Endothelial cell of umbilical vein (primary cell): ENCODE results near the gene SH3D19. TPM values are rescaled to one million over a fixed set of nuclear protein-coding genes. Genes with fewer than 3 reads are reported as not detected.

ENCODE experiments used
- BruUV-seq: library from RNA; stranded (reverse); fragments of 400-500 nt; replicated peaks from 2 replicates; lab custom pipeline; 2021; lab: Mats Ljungman, UMichigan
- CTCF ChIA-PET: fragments of 300-600, 350-600 bp; sonication (Branson Sonifier 250); formaldehyde crosslinking; loops from one replicate; lab custom pipeline; 2021; ENCODE audit warnings: antibody characterized with exemption, inconsistent platforms; lab: Charles Lee
- POLR2A ChIA-PET: fragments of 300-600, 350-600 bp; sonication (Branson Sonifier 250); formaldehyde crosslinking; loops from one replicate; lab custom pipeline; 2021; ENCODE audit warnings: antibody characterized with exemption, inconsistent platforms; lab: Charles Lee
- DNase-seq: peaks from one replicate; pipeline ENCODE4 v3.0.0-alpha.2; 2011; ENCODE audit warnings: low read depth, low spot score
- FAIRE-seq: peaks from 2 replicates; lab custom pipeline; 2011; peaks lifted over from hg19 to GRCh38; lab: Jason Lieb, UNC
- H2AFZ ChIP-seq: 2 replicates; pipeline ENCODE4 v1.6.0; 2012; ENCODE audit warnings: low read depth, low read length, control low read depth, inconsistent platforms
- H3K27ac ChIP-seq: 2 replicates; pipeline ENCODE4 v1.5.1; 2011; ENCODE audit warnings: low read depth, mild to moderate bottlenecking, control low read depth, low read length, moderate library complexity; ENCODE audit not compliant: insufficient read depth
- H3K27me3 ChIP-seq, 2 experiments: 2 replicates each; pipeline versions ENCODE4 v1.6.0 to v1.6.1; 2011; ENCODE audit warnings: low read length in 2 of 2, mixed read lengths in 1 of 2; ENCODE audit not compliant: control insufficient read depth in 2 of 2, insufficient read depth in 2 of 2
- H3K36me3 ChIP-seq, 2 experiments: 2 replicates in 1 of 2; 3 replicates in 1 of 2; pipeline ENCODE4 v1.5.1; 2011; ENCODE audit warnings: low read length in 2 of 2, mild to moderate bottlenecking in 1 of 2, moderate library complexity in 1 of 2; ENCODE audit not compliant: control insufficient read depth in 2 of 2, insufficient read depth in 2 of 2; ENCODE audit errors: extremely low read depth in 1 of 2
- H3K4me1 ChIP-seq: 3 replicates; pipeline ENCODE4 v1.5.1; 2011; ENCODE audit warnings: mild to moderate bottlenecking, low read length; ENCODE audit not compliant: control insufficient read depth, insufficient read depth; ENCODE audit errors: extremely low read depth
- H3K4me2 ChIP-seq: 2 replicates; pipeline ENCODE4 v1.6.1; 2011; ENCODE audit warnings: low read length, control low read depth, mixed read lengths; ENCODE audit not compliant: insufficient read depth
- H3K4me3 ChIP-seq, 3 experiments: fragments of 200-600 bp in 1 of 3; sonication (generic), shearing (Covaris generic) in 1 of 3; replicated peaks in 1 of 3; 2 replicates each; pipeline ENCODE4 v1.5.1; 2011 to 2016; ENCODE audit warnings: control low read depth in 3 of 3, low read length in 3 of 3, mild to moderate bottlenecking in 2 of 3, inconsistent platforms in 1 of 3, low read depth in 1 of 3, moderate library complexity in 1 of 3; ENCODE audit not compliant: insufficient read depth in 1 of 3
- H3K79me2 ChIP-seq: 2 replicates; pipeline ENCODE4 v1.6.0; 2012; ENCODE audit warnings: low read length, inconsistent platforms; ENCODE audit not compliant: control insufficient read depth, insufficient read depth
- H3K9ac ChIP-seq: replicated peaks from 2 replicates; pipeline ENCODE3; 2011; ENCODE audit warnings: low read length, control low read depth; ENCODE audit not compliant: insufficient read depth; ENCODE audit errors: extremely low read depth
- H3K9me1 ChIP-seq: replicated peaks from 3 replicates; pipeline ENCODE4 v1.6.0; 2011; ENCODE audit warnings: mild to moderate bottlenecking, low read length; ENCODE audit not compliant: control insufficient read depth, insufficient read depth; ENCODE audit errors: extremely low read depth
- H3K9me3 ChIP-seq: replicated peaks from 2 replicates; pipeline ENCODE4 v1.5.1; 2012; ENCODE audit warnings: low read length, inconsistent platforms; ENCODE audit not compliant: control insufficient read depth, insufficient read depth
- H4K20me1 ChIP-seq: replicated peaks from 2 replicates; pipeline ENCODE3; 2011; ENCODE audit warnings: mild to moderate bottlenecking, low read length; ENCODE audit not compliant: control insufficient read depth, insufficient read depth; ENCODE audit errors: extremely low read depth
- EZH2 ChIP-seq: IDR thresholded peaks from 2 replicates; pipeline ENCODE4 v1.6.1; 2012; ENCODE audit warnings: borderline replicate concordance, low read depth, mild to moderate bottlenecking, moderate library complexity, low read length, inconsistent platforms; ENCODE audit not compliant: severe bottlenecking
- FOS ChIP-seq: IDR thresholded peaks from 2 replicates; pipeline ENCODE4 v1.6.1; 2011; ENCODE audit warnings: mild to moderate bottlenecking, low read length, moderate library complexity, borderline replicate concordance; ENCODE audit not compliant: insufficient read depth
- GATA2 ChIP-seq: IDR thresholded peaks from 2 replicates; pipeline ENCODE4 v1.7.0; 2011; ENCODE audit warnings: low read depth, mild to moderate bottlenecking, moderate library complexity, mixed read lengths, low read length; ENCODE audit not compliant: insufficient read length, insufficient read depth
- JUN ChIP-seq: IDR thresholded peaks from 2 replicates; pipeline ENCODE4 v1.6.1; 2011; ENCODE audit warnings: borderline replicate concordance, low read depth; ENCODE audit not compliant: insufficient read length, insufficient read depth
- MYC ChIP-seq: IDR thresholded peaks from one replicate; pipeline ENCODE4 v1.6.1; 2011; ENCODE audit warnings: mild to moderate bottlenecking, low read depth, low read length
- POLR2A ChIP-seq: IDR thresholded peaks from 2 replicates; pipeline ENCODE4 v1.6.1; 2012; ENCODE audit warnings: low read depth, mild to moderate bottlenecking, control low read depth, low read length
- POLR2AphosphoS5 ChIP-seq: IDR thresholded peaks from 2 replicates; pipeline ENCODE4 v1.6.1; 2012; ENCODE audit warnings: low read depth, mild to moderate bottlenecking, control low read depth, low read length, moderate library complexity; ENCODE audit not compliant: insufficient read depth
- dilution Hi-C: fragments of 300-500 bp; cut with MboI; formaldehyde crosslinking; loops from one replicate; pipeline ENCODE4 v1.15.0; 2019; ENCODE audit warnings: low sequenced_read_pairs; ENCODE audit not compliant: extremely low pct_ligation_motif_present
- intact Hi-C: fragments of 100-400 bp; cut with micrococcal nuclease; formaldehyde crosslinking; loops from one replicate; pipeline ENCODE4 v1.10.0; 2022
- polyA plus RNA-seq, 4 experiments: library from polyadenylated mRNA; depleted of rRNA in 3 of 4; stranded (reverse) in 3 of 4; unstranded in 1 of 4; fragments of >200 nt; gene quantifications; 2 replicates each; pipeline versions ENCODE4 v1.2.1 to v1.2.3, GENCODE V29; 2011 to 2012; ENCODE audit warnings: missing spikeins in 1 of 4
- total RNA-seq: library from RNA; stranded (reverse); gene quantifications from 2 replicates; pipeline ENCODE4 v1.2.3, GENCODE V29; 2021
- TF ChIP-seq, protein P1 (sequence below), 2 donors: IDR thresholded peaks; 1 replicate in 1 of 2; 2 replicates in 1 of 2; pipeline ENCODE4 v1.5.1; 2011; ENCODE audit warnings: low read length in 2 of 2, mild to moderate bottlenecking in 2 of 2, moderate library complexity in 2 of 2, control low read depth in 1 of 2, inconsistent platforms in 1 of 2, low read depth in 1 of 2; ENCODE audit not compliant: insufficient read depth in 1 of 2; ENCODE audit errors: extremely low read depth in 1 of 2
- TF ChIP-seq, protein P2 (sequence below): IDR thresholded peaks from 2 replicates; pipeline ENCODE4 v1.6.1; 2011; ENCODE audit not compliant: insufficient read depth, insufficient read length

The SH3D19 gene
- total and polyA plus RNA-seq, 2 donors (not counting 3 experiments of a cell fraction or from before 2014, with no cell fraction given): 37.5 to 92.8 TPM

GRCh38 chr4:151143811-151144210, 181.6 kb downstream of the SH3D19 start:
- no peak for TF ChIP-seq POLR2A
- TF ChIP-seq FOS: no peak
- no peak for TF ChIP-seq MYC
- Histone ChIP-seq H3K27ac (no peak overlapping the region), H3K4me3 (no peak overlapping the region), H4K20me1 (no peaks in the 10 kb centered on the region), H3K4me1 (no peaks in the 10 kb centered on the region), H3K27me3 (no peaks in the 10 kb centered on the region), H3K36me3 (peaks cover 10 to 30% of the 10 kb centered on the region in 2 experiments), H3K9me1 (no peaks in the 10 kb centered on the region), H3K9me3 (no peaks in the 10 kb centered on the region), H3K4me2 (no peak overlapping the region), H3K9ac (no peak overlapping the region), H3K79me2 (no peaks in the 10 kb centered on the region), H2AFZ (no peak overlapping the region)
- FAIRE-seq (no peak), DNase-seq (no peak)
- POLR2A ChIA-PET: no interaction called here
- BruUV-seq: no TSS peak
- intact Hi-C loops: no loop called here
- dilution Hi-C loops: no loop called here
- CTCF ChIA-PET: no interaction called here

GRCh38 chr4:151143162-151143561, 182.2 kb downstream of the SH3D19 start:
- no TSS peak for BruUV-seq
- Histone ChIP-seq H3K9me1 (no peaks in the 10 kb centered on the region), H3K9ac (no peak overlapping the region), H2AFZ (no peak overlapping the region), H4K20me1 (no peaks in the 10 kb centered on the region), H3K27me3 (no peaks in the 10 kb centered on the region), H3K4me1 (no peaks in the 10 kb centered on the region), H3K9me3 (no peaks in the 10 kb centered on the region), H3K4me3 (no peak overlapping the region), H3K27ac (no peak overlapping the region), H3K36me3 (peaks cover 10 to 30% of the 10 kb centered on the region in 2 experiments), H3K4me2 (no peak overlapping the region), H3K79me2 (no peaks in the 10 kb centered on the region)
- DNase-seq (no peak), FAIRE-seq (no peak)
- ChIA-PET CTCF (no interaction called here), POLR2A (no interaction called here)
- dilution Hi-C loops: no loop called here
- TF ChIP-seq POLR2AphosphoS5: no peak
- no peak for TF ChIP-seq FOS
- TF ChIP-seq POLR2A: no peak
- no peak for TF ChIP-seq GATA2
- TF ChIP-seq JUN: no peak
- TF ChIP-seq EZH2: no peak
- TF ChIP-seq, protein P1, sequence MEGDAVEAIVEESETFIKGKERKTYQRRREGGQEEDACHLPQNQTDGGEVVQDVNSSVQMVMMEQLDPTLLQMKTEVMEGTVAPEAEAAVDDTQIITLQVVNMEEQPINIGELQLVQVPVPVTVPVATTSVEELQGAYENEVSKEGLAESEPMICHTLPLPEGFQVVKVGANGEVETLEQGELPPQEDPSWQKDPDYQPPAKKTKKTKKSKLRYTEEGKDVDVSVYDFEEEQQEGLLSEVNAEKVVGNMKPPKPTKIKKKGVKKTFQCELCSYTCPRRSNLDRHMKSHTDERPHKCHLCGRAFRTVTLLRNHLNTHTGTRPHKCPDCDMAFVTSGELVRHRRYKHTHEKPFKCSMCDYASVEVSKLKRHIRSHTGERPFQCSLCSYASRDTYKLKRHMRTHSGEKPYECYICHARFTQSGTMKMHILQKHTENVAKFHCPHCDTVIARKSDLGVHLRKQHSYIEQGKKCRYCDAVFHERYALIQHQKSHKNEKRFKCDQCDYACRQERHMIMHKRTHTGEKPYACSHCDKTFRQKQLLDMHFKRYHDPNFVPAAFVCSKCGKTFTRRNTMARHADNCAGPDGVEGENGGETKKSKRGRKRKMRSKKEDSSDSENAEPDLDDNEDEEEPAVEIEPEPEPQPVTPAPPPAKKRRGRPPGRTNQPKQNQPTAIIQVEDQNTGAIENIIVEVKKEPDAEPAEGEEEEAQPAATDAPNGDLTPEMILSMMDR (IDR thresholded peaks at IDR 0.05; ENCODE audit: extremely low read depth in 1 of 2, insufficient read depth in 1 of 2, low read depth in 1 of 2, low read length in 2 of 2): no peak
- TF ChIP-seq MYC: no peak
- TF ChIP-seq, protein P2, sequence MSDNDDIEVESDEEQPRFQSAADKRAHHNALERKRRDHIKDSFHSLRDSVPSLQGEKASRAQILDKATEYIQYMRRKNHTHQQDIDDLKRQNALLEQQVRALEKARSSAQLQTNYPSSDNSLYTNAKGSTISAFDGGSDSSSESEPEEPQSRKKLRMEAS: no peak
- intact Hi-C loops: no loop called here
